ENCODE data around the gene CNOT4.
"Not testable (repeated sequence)": the region's sequence is repeated elsewhere in the genome, so short reads cannot be mapped to it uniquely, and the experiment has no call there.

The CNOT4 gene

DNA sequence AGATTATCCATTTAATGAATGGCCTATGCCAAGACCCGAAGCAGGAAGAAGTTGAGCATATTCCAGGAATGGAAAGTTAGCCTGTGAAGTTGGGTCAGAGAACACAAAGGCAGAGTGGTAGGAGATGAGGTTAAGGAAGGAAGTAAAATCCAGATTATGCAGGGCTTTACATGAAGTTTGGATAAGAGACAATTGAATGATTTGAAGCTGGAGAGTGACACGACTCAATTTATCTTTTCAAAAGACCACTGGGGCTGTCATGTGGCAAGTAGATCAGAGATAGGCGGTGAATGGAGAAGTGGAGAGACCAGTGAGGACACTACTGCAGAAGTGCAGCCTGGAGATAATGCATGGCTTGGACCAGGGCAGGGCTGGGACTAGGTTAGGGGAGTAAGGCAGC is 7.2 kb upstream of the CNOT4 start:
- Histone ChIP-seq H3K4me3 (ENCODE audit: insufficient read depth, low read depth, low read length, poor library complexity, severe bottlenecking) (no peak overlapping the region), H3K4me1 (ENCODE audit: control insufficient read depth, insufficient read depth, low read length, poor library complexity, severe bottlenecking) (no peaks in the 10 kb centered on the region), H3K27me3 (replicated peaks; ENCODE audit: control insufficient read depth, insufficient read depth, low read length, poor library complexity, severe bottlenecking) (no peaks in the 10 kb centered on the region), H3K36me3 (ENCODE audit: control insufficient read depth, insufficient read depth, low read length) (no peaks in the 10 kb centered on the region), H3K9me3 (ENCODE audit: control insufficient read depth, low read length) (no peaks in the 10 kb centered on the region), H3K27ac (ENCODE audit: insufficient read depth, low read length, poor library complexity, severe bottlenecking) (no peak overlapping the region)
- no peak for DNase-seq

DNA sequence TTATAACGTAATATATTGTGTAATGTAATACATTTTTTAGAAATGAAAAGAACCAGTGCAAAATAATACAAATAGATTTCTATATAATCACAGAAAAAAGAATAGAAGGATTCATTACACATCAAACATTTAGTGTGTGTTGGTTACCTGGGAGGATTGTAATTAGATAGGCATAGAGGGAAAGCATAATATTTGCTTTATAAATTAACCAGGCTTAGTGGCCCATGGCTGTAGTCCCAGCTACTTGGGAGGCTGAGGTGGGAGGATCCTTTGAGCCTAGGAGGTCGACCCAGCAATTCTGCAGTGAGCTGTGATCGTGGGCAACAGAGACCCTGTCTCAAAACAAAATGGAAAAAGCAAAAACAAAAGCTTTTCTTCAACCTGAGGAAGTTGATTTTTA is 5.0 kb upstream of the CNOT4 start:
- no peaks in the 10 kb centered on the region for H3K36me3 ChIP-seq (ENCODE audit: control insufficient read depth, insufficient read depth, low read length)
- no peak overlapping the region for H3K27ac ChIP-seq (ENCODE audit: insufficient read depth, low read length, poor library complexity, severe bottlenecking)
- peaks cover 5% of the 10 kb centered on the region for H3K4me1 ChIP-seq (ENCODE audit: control insufficient read depth, insufficient read depth, low read length, poor library complexity, severe bottlenecking)
- H3K4me3 ChIP-seq (ENCODE audit: insufficient read depth, low read depth, low read length, poor library complexity, severe bottlenecking), result no peak overlapping the region
- no peaks in the 10 kb centered on the region for H3K9me3 ChIP-seq (ENCODE audit: control insufficient read depth, low read length)
- no peak for DNase-seq
- no peaks in the 10 kb centered on the region for H3K27me3 ChIP-seq (replicated peaks; ENCODE audit: control insufficient read depth, insufficient read depth, low read length, poor library complexity, severe bottlenecking)

- Histone ChIP-seq H3K36me3 (ENCODE audit: control insufficient read depth, insufficient read depth, low read length) (no peaks in the 10 kb centered on the region), H3K4me3 (ENCODE audit: insufficient read depth, low read depth, low read length, poor library complexity, severe bottlenecking) (no peak overlapping the region), H3K27me3 (replicated peaks; ENCODE audit: control insufficient read depth, insufficient read depth, low read length, poor library complexity, severe bottlenecking) (no peaks in the 10 kb centered on the region), H3K27ac (ENCODE audit: insufficient read depth, low read length, poor library complexity, severe bottlenecking) (no peak overlapping the region), H3K4me1 (ENCODE audit: control insufficient read depth, insufficient read depth, low read length, poor library complexity, severe bottlenecking) (peaks cover 10% of the 10 kb centered on the region), H3K9me3 (ENCODE audit: control insufficient read depth, low read length) (no peaks in the 10 kb centered on the region)
- peak in 1 of 3 donors; percentile 18 for DNase-seq
These were observed 2.4 kb upstream of the CNOT4 start for GRCh38 chr7:135512135-135512887.

DNA sequence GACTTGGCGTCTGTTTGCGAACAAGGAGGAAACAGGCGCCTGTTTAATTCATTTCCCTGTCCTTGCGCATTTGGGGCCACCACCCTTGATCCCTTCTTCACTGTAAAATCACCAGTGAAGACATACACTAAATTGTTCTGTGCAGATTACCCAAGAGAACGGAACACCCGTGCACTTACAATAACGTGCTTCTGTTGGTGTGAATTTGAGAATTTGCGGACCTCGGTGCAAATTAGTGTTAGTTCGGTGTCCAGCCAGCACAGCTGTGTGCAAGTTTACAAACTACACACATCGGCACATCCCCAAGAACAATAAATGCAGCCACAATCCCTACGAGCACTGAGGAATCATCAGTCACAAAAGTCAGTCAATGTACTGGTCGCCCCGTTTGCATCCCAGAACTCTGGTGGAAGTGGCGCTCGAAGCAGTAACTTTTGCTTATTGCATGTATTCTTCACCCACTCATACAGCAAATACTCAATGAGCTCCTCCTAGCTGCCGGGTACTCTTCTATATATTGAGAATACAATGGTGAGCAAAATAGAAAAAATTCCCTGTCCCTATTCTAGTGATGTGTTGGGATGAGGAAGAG is 786 bp upstream of the CNOT4 start:
- Histone ChIP-seq H3K27me3 (replicated peaks; ENCODE audit: control insufficient read depth, insufficient read depth, low read length, poor library complexity, severe bottlenecking) (no peaks in the 10 kb centered on the region), H3K4me1 (ENCODE audit: control insufficient read depth, insufficient read depth, low read length, poor library complexity, severe bottlenecking) (peaks cover 10% of the 10 kb centered on the region), H3K4me3 (ENCODE audit: insufficient read depth, low read depth, low read length, poor library complexity, severe bottlenecking) (peak overlapping the region; percentile 70), H3K36me3 (ENCODE audit: control insufficient read depth, insufficient read depth, low read length) (no peaks in the 10 kb centered on the region), H3K27ac (ENCODE audit: insufficient read depth, low read length, poor library complexity, severe bottlenecking) (peak overlapping the region; percentile 53), H3K9me3 (ENCODE audit: control insufficient read depth, low read length) (no peaks in the 10 kb centered on the region)
- no peak for DNase-seq

DNA sequence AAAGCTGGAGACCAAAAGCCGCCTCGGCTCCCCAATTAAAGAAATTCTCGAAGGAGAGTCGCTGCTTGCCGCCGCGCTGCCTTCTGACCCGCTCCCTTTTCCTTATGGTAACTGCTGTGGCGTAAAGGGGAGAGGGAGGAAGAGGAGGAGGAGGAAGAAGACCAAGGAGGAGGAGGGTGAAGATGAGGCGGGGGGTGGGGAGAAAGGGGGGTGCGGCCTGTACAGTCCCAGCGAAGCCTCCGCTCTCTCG is 388 bp downstream of the CNOT4 start:
- H3K27ac ChIP-seq (ENCODE audit: insufficient read depth, low read length, poor library complexity, severe bottlenecking), result peak overlapping the region; percentile 96
- H3K36me3 ChIP-seq (ENCODE audit: control insufficient read depth, insufficient read depth, low read length), result no peaks in the 10 kb centered on the region
- H3K9me3 ChIP-seq (ENCODE audit: control insufficient read depth, low read length), result no peaks in the 10 kb centered on the region
- H3K4me3 ChIP-seq (ENCODE audit: insufficient read depth, low read depth, low read length, poor library complexity, severe bottlenecking), result peak overlapping the region; percentile 91
- no peak for DNase-seq
- H3K4me1 ChIP-seq (ENCODE audit: control insufficient read depth, insufficient read depth, low read length, poor library complexity, severe bottlenecking), result peaks cover 10% of the 10 kb centered on the region
- no peaks in the 10 kb centered on the region for H3K27me3 ChIP-seq (replicated peaks; ENCODE audit: control insufficient read depth, insufficient read depth, low read length, poor library complexity, severe bottlenecking)

DNA sequence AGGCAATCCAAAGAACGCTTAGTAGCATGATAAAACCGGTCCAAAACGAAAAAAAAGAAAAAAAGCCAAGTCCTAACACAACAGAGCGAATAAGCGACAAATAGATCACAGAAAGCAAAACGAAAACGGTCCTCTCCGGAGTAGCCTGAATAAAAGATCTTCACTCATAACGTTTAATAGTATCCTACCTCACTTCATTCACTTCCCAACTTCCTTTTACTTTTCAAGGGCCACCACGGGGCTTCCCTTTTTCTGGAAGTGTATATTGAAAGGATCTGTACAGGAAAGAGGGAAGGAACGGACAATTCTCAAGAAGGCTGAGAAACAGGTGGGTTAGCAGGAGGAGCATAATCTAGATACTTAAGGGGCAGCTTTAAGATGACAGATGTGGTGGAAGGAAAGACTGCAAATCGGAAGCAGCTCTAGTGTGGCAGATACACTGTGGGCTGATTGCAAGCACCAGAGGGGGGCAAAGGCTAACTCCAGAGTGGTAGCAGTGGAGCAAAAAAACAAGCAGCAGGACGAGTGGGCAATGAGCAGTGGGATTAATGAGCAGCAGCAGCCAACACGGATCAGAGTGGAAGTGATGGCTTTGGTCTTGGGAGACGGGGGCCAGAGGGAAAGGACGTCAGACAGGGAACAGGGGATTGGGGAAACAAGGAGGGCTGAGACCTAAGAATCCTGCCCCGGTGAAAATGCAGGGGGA is 866 bp downstream of the CNOT4 start:
- Histone ChIP-seq H3K27me3 (replicated peaks; ENCODE audit: control insufficient read depth, insufficient read depth, low read length, poor library complexity, severe bottlenecking) (no peaks in the 10 kb centered on the region), H3K36me3 (ENCODE audit: control insufficient read depth, insufficient read depth, low read length) (no peaks in the 10 kb centered on the region), H3K27ac (ENCODE audit: insufficient read depth, low read length, poor library complexity, severe bottlenecking) (peak overlapping the region; percentile 96), H3K4me3 (ENCODE audit: insufficient read depth, low read depth, low read length, poor library complexity, severe bottlenecking) (peak overlapping the region; percentile 91), H3K9me3 (ENCODE audit: control insufficient read depth, low read length) (no peaks in the 10 kb centered on the region), H3K4me1 (ENCODE audit: control insufficient read depth, insufficient read depth, low read length, poor library complexity, severe bottlenecking) (peaks cover 10% of the 10 kb centered on the region)
- DNase-seq, result no peak

DNA sequence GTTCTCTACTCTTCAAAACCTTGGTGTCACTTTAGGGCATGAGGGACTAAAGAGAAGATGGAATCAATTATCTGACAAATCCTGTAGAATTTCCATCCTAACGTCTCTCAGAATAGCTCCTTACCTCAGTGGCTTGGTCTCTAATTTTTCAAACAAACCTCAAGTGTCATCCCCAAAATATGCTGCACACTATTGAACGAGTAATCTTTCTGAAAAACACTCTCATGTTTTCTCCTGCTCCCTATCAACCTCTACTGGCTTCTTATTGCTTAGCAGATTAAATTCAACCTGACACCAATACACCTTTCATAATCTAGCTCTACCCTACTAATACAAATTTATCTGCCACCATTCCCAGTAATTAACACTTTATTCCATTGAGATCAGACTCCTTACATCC is 8.5 kb downstream of the CNOT4 start:
- Histone ChIP-seq H3K4me1 (ENCODE audit: control insufficient read depth, insufficient read depth, low read length, poor library complexity, severe bottlenecking) (no peaks in the 10 kb centered on the region), H3K27ac (ENCODE audit: insufficient read depth, low read length, poor library complexity, severe bottlenecking) (no peak overlapping the region), H3K4me3 (ENCODE audit: insufficient read depth, low read depth, low read length, poor library complexity, severe bottlenecking) (no peak overlapping the region), H3K9me3 (ENCODE audit: control insufficient read depth, low read length) (no peaks in the 10 kb centered on the region), H3K36me3 (ENCODE audit: control insufficient read depth, insufficient read depth, low read length) (no peaks in the 10 kb centered on the region), H3K27me3 (replicated peaks; ENCODE audit: control insufficient read depth, insufficient read depth, low read length, poor library complexity, severe bottlenecking) (no peaks in the 10 kb centered on the region)
- DNase-seq, result no peak

- Histone ChIP-seq H3K9me3 (ENCODE audit: control insufficient read depth, low read length) (no peaks in the 10 kb centered on the region), H3K27ac (ENCODE audit: insufficient read depth, low read length, poor library complexity, severe bottlenecking) (no peak overlapping the region), H3K4me3 (ENCODE audit: insufficient read depth, low read depth, low read length, poor library complexity, severe bottlenecking) (no peak overlapping the region), H3K4me1 (ENCODE audit: control insufficient read depth, insufficient read depth, low read length, poor library complexity, severe bottlenecking) (no peaks in the 10 kb centered on the region), H3K36me3 (ENCODE audit: control insufficient read depth, insufficient read depth, low read length) (no peaks in the 10 kb centered on the region), H3K27me3 (replicated peaks; ENCODE audit: control insufficient read depth, insufficient read depth, low read length, poor library complexity, severe bottlenecking) (no peaks in the 10 kb centered on the region)
- no peak for DNase-seq
These were observed 10.1 kb downstream of the CNOT4 start for GRCh38 chr7:135499818-135500217.

DNA sequence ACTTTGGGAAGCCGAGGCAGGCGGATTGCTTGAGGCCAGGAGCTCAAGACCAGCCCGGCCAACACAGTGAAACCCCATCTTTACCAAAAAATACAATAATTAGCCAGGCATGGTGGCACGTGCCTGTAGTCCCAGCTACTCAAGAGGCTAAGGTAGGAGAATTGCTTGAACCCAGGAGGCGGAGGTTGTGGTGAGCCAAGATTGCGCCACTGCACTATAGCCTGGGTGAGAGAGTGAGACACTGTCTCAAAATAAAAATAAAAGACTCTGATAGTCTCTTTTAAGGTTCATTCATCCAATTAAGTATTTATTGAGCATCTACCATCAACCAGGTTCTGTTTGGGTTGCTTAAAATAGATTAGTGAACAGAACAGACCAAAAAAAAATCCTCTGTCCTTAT is 12.7 kb downstream of the CNOT4 start:
- H3K9me3 ChIP-seq (ENCODE audit: control insufficient read depth, low read length); H3K27ac ChIP-seq (ENCODE audit: insufficient read depth, low read length, poor library complexity, severe bottlenecking); H3K4me1 ChIP-seq (ENCODE audit: control insufficient read depth, insufficient read depth, low read length, poor library complexity, severe bottlenecking); H3K36me3 ChIP-seq (ENCODE audit: control insufficient read depth, insufficient read depth, low read length); H3K4me3 ChIP-seq (ENCODE audit: insufficient read depth, low read depth, low read length, poor library complexity, severe bottlenecking); H3K27me3 ChIP-seq (replicated peaks; ENCODE audit: control insufficient read depth, insufficient read depth, low read length, poor library complexity, severe bottlenecking); DNase-seq: not testable (repeated sequence)

GRCh38 chr7:135493362-135493761 is 16.5 kb downstream of the CNOT4 start:
- H3K4me1 ChIP-seq (ENCODE audit: control insufficient read depth, insufficient read depth, low read length, poor library complexity, severe bottlenecking), result peaks cover 4% of the 10 kb centered on the region
- H3K9me3 ChIP-seq (ENCODE audit: control insufficient read depth, low read length), result no peaks in the 10 kb centered on the region
- H3K4me3 ChIP-seq (ENCODE audit: insufficient read depth, low read depth, low read length, poor library complexity, severe bottlenecking), result no peak overlapping the region
- no peaks in the 10 kb centered on the region for H3K27me3 ChIP-seq (replicated peaks; ENCODE audit: control insufficient read depth, insufficient read depth, low read length, poor library complexity, severe bottlenecking)
- peaks cover 3% of the 10 kb centered on the region for H3K36me3 ChIP-seq (ENCODE audit: control insufficient read depth, insufficient read depth, low read length)
- H3K27ac ChIP-seq (ENCODE audit: insufficient read depth, low read length, poor library complexity, severe bottlenecking), result no peak overlapping the region
- DNase-seq, result no peak
